HG02870 (cell line): ENCODE results near the gene SYT2.
"Not testable (repeated sequence)": the region's sequence is repeated elsewhere in the genome, so short reads cannot be mapped to it uniquely, and the experiment has no call there.

Experiments used
- ATAC-seq: cut with Tn5 transposase; IDR thresholded peaks from one replicate; pipeline ENCODE4 v1.9.1; 2021; ENCODE audit warnings: mild to moderate bottlenecking, moderate library complexity; ENCODE audit not compliant: unreplicated experiment

SYT2 gene

GRCh38 chr1:202625416-202626360, 84.6 kb downstream of the SYT2 start:
- ATAC-seq: no peak

GRCh38 chr1:202624781-202625108, 85.5 kb downstream of the SYT2 start:
- no peak for ATAC-seq

GRCh38 chr1:202624088-202624780, 86.0 kb downstream of the SYT2 start:
- ATAC-seq: no peak

GRCh38 chr1:202623476-202623875, 86.8 kb downstream of the SYT2 start:
- not testable (repeated sequence) for ATAC-seq

GRCh38 chr1:202623075-202623474, 87.2 kb downstream of the SYT2 start:
- ATAC-seq: no peak

- no peak for ATAC-seq
These were observed 87.9 kb downstream of the SYT2 start for GRCh38 chr1:202622388-202622787.

GRCh38 chr1:202621446-202621845, 88.8 kb downstream of the SYT2 start:
- no peak for ATAC-seq

GRCh38 chr1:202620036-202620435, 90.2 kb downstream of the SYT2 start:
- ATAC-seq: not testable (repeated sequence)

- ATAC-seq: no peak
These were observed 90.7 kb downstream of the SYT2 start for GRCh38 chr1:202619505-202619904.

- ATAC-seq: not testable (repeated sequence)
These were observed 91.2 kb downstream of the SYT2 start for GRCh38 chr1:202619012-202619411.

- peak; percentile 19 for ATAC-seq
These were observed 93.8 kb downstream of the SYT2 start for GRCh38 chr1:202616355-202616915.

- ATAC-seq: peak; percentile 72
These were observed 94.5 kb downstream of the SYT2 start for GRCh38 chr1:202615501-202616354.

GRCh38 chr1:202615208-202615500, 95.1 kb downstream of the SYT2 start:
- ATAC-seq: not testable (repeated sequence)

- not testable (repeated sequence) for ATAC-seq
These were observed 95.7 kb downstream of the SYT2 start for GRCh38 chr1:202614363-202615207.

GRCh38 chr1:202613571-202613970, 96.7 kb downstream of the SYT2 start:
- no peak for ATAC-seq

- not testable (repeated sequence) for ATAC-seq
These were observed 98.2 kb downstream of the SYT2 start for GRCh38 chr1:202612036-202612435.

GRCh38 chr1:202605515-202605914, 104.7 kb downstream of the SYT2 start:
- ATAC-seq: no peak

- no peak for ATAC-seq
These were observed 106.8 kb downstream of the SYT2 start for GRCh38 chr1:202603435-202603834.

GRCh38 chr1:202600432-202601041, 109.7 kb downstream of the SYT2 start:
- no peak for ATAC-seq
